Mesenteric fat pad (tissue), 1 donor: Measurements from ENCODE around the gene C10orf71. TPM values are rescaled to one million over a fixed set of nuclear protein-coding genes. Genes with fewer than 3 reads are reported as not detected.
A peak's percentile ranks its signal among the peaks of the same experiment; 100 is the strongest.

ENCODE experiments used
- DNase-seq: peaks from one replicate; pipeline ENCODE4 v3.0.0-alpha.2; 2020; ENCODE audit warnings: low spot score
- total RNA-seq: library from RNA; stranded (reverse); fragmentation: NEBNext Ultra II Directional; extraction: Animal tissue kit (Norgen Biotek cat#: 25700); gene quantifications from one replicate; pipeline ENCODE4 v1.2.1, GENCODE V29; 2021
- donor health status: DM: yes; HTN: yes; CAD: no.

C10orf71 gene
- total RNA-seq, 1 donor from 2014 or later: not detected

DNA sequence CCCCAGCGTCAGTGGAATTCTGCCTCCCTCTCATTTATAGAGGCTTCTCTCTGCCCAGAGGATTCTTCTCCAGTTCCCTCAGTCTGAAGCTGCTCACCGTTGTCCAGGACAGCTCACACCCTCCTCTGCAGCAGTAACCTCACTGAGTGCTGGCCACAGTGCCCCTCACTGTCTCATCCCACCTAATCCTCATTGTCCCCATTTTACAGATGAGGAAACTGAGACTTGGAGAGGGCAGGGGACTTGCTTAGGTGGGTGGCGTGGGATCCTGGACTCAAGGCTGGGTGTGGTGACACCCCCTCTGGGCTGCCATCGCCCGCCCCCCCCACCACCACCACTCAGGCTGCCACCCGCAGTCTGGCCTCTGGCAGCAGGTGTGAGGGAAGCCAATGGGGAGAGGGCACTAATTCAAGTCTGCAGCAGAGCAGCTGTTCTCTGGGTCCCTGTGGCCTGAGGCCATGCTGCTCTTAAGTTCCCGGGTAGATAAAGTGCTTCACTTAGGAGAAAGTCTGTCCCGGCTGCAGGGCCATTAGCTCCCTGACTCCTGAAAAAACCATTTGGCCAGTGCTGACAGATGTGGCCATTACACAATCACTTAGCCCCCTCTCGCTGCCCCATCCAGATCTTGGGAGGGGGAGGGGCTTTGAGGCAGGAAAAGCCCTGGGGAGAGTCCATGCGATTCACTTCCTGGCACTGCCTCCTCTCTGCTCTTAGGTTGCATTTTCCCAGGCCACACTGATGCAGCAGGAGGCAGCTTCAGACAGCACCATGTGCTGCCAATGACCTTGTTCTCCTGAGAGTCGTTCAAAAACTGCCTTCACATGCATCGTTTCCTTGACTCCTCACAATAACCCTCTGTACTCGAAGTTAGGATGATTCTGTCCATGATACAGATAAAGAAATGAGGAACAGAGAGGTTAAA is 60.6 kb downstream of the C10orf71 start:
- peak; percentile 73 for DNase-seq

DNA sequence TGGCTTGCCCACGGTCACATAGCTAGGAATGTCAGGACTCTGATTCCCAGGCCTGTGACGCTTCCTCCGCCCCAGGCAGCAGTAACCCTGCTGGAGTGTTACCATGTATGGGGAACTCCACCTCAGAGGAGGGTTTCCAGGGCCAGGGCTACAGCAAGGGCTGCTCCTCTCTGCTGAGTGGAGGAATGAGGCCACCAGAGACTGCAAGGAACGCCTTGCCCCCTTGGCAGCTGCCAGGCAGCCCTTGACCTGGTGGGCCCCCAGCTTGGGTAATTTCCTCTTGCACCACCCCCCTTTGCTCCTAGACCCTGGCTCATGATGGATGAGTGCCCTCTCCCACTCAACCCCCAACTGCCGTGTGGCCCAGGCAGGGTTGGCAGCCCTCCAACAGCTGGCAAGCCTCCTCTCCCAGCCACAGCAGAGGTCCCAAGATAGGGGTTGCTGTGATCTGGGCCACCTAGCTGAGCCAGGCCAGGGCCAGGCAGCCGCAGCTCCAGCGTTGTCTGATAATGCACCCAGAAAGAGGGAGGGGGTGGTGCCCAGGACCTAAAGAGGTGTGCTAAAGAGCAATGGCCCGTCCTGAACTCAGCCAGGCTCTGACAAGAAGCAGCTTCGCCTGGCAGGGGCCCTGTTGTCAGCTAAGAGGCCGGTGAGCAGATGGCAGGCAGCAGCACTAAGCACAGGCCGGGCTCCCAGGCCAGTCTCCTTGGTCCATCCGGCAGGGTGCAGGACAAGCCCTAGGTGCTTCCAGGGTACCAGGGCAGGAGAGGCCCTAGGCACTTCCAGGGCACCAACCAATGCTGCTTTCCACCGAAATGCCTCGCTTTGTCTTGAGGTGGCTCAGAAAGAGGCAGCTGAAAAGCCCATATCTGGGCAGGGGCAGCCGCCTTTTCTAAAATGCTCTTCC is 61.6 kb downstream of the C10orf71 start:
- peak; percentile 89 for DNase-seq

DNA sequence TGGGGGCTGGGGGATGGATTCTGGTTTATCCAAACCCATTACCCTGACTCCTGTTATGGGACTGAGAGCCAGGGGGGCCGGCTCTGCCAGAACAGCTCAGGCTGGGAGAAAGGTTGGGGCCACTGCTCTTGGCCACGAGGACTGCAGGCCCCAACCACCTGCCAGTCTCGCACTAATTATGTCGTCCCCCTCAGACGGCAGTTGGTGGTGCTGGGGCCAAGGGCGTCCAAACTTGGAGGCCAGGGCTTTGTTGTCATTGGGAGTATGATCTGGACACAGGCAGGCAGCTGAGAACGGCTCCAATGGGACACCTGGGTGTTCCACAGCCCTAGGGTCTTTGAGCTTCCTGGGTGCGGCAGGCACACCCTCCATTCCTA is 62.2 kb downstream of the C10orf71 start:
- peak; percentile 73 for DNase-seq

DNA sequence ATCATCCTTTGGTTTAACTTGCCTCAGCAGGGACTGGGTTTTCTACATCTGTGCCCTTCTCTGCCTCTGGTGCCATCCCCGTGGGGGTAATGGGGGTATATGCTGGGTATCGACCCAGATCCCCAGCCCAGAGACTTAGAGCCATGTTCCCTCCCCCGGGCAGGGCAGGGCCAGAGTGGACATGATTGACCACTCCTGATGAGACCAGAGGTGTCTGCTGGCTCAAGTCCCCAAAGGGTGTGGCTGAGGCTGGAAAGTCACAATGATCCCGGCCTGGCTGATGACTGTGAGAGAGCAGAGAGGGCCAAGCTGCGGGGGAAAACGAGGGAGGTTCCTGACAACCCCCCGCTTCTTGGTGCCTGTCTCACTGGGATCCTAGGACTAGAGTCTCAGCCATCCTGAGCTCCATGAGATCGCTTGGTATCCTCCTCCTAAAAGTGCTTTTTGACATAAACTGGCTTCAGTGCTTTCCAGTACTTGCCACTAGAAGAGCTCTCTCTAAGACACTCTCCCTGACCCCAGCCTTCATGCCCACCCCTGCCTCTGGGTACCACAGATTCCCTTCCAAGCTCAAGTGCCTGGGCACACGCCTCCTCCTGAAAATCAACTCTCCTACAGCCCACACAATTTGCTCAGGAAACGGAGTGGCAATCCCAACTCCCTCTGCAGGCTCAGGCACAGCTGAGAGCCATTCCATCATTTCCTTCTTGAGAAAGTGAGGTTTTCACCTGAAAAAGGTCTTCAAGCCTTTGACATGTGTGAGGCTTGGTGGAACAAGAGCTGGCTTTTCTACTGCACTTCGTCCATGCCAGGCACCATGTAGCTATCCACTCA is 63.0 kb downstream of the C10orf71 start:
- peak; percentile 72 for DNase-seq

DNA sequence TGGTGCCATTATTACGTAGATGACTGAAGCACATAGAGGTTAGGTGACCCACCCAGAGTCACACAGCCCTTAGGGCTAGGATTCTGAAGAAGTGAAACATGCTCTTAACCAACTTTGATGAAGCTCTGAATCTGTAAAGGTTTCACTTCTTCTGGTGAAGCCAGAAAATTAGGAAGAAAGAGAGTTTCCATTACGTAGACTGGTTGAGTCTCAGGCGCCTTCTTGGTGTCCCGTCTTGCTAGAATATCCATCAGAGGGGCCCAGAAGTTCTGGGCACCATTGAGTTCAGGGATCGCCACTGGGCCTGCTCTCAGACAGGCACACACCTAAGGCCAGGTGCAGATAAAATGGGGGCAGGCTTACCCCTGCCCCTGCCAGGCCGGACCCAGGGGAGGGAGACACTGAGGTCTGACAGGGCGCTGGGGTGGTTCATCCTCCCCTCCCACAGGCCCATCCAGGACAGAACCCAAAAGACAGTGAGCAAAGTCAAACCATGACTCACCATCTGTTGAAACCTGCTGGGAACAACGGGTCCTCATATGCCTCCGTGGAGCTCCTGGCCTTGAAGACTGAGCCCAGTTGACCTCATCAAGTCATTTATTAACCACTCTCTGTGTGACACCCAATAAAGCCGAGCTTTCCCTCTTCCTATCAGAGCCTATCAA is 63.8 kb downstream of the C10orf71 start:
- DNase-seq: peak; percentile 30

DNA sequence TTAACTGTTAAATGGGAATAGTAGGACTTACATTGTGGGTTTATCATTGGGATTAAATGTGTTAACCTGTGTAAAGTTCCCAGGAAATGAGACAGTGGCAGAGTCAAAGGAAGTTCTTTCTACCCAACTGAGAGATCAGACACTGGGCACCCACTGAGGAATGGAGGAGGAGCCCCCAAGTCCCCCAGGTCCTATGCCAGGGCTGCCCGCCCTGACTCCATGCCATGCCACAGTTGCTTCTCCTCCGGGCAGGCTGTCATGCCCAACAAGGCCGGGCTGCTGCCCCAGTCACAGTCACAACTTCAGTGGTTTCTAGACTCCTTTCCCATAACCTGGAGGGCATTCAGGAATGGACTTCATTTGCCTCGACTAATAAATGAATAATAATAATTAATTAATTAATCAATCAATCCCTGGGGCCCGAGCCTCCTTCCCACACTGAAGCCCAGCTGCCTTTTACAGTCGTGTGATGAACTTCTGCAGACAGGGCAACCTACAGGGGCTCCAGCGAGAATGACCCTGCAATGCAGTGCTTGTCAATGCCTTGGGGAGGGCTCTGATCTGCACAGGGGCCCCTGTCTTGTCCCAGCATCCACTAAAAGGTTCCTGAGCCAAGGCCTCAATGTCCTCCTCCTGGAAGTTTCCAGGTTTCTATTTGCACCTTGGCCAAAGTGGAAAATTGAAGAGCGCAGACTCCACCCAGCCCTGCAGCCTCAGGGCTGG is 64.5 kb downstream of the C10orf71 start:
- peak; percentile 68 for DNase-seq

DNA sequence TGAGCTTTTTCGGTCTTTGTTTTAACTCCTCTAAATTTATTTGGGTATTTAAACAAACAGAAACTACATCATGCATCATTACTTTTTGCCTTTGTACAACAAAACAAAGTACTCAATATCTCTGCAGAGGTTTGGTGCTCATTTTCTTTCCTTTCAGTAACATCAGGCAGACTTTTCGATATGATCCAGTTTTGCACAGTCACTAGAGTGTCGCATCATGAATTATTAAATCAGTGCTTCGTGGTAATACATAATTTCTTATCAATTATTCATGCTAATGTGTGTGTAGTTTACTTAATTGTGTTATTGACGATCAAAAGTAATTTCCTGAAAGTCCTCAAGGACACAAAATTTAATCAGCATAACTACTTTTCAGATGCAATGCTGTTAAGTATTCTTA is 65.1 kb downstream of the C10orf71 start:
- DNase-seq: no peak

DNA sequence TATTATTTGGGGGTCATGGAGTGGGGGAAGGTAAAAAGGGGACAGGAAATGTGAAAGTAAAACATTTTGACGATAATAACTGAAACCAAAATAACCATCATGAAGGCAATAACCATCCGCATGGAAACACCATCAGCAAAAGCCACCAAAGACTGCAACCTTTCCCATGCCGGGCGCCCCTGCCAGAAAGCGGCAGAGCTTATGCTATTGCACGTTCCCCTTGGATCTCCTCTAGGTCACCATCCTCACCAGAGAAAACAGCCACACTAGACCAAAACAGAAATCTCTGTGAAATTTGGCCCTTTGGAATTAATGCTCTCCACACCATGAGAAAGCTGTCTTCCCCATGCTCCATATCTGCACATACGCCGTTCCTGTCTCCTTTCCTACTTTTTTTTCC is 65.8 kb downstream of the C10orf71 start:
- DNase-seq: peak; percentile 57

DNA sequence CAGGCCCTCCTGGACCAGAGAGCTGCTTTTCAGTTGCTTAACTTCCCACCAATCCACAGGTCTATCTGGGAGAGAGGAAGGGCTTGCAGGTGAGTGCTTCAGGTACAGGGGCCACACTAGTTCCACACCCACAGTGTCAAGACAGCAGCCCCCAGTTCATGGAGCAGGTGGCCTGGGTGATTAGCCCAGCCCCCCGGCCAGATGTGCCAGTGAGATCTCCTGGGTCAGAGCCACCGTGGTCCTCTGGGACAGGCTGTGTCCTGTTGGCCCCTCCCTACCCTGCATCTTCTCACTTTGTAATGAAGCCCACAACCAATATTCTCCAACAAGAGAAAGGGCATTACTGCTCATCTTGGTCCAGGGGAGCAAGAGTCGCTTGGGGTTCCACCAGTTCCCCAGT is 66.3 kb downstream of the C10orf71 start:
- peak; percentile 51 for DNase-seq

DNA sequence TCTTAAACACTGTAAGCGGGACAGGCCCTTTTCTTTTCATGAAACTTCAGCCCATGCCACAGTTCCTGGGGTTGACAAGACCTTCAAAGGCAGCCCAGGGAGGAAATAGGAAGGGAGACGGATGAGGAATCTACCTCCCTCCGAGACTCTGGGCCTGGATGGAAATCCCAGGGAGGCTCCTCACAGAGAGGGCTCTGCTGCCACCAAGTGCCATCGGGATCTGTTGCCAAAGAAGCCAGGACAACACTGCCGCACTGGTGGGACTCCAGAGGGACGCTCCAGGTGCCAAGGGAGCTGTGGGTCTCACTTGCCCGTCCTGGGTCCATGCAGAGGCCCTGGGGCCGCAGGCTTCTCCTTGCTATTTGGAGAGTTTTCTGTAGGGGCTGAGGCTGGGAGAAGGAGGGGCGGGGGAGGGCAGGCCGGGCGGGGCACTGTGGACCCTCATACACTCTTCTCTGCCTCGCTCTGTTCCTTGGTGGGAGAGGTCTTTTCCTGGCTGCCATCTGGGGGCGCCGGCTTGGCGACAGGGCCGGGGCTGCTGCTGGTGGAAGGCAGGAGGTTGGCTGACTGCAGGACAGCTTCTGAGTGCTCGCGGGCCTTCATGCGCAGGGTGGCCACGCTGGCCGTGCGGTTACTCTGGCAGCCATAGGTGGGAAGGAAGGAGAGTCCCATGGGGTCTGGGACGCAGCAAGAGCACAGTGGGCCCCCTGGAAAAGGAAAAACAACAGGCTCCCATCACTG is 66.9 kb downstream of the C10orf71 start:
- DNase-seq: peak; percentile 87

DNA sequence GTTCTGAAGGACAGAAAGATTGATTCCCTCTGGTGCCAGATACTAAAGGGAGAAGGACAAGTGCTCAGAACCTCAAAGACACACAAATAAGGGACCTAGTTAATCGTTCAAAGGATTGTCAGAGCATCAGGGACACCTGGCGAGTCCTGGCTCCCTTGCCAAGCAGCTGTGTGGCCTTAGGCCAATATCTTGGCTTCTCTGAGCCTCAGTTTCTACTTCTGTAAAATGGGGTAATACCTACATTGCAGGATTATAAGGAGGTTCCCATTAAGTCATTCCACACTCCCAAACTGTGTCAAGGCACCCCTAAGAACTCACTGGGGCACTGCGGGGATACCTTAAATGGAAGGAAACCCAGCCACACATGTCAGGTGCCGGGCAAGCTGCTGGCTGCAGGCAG is 67.5 kb downstream of the C10orf71 start:
- DNase-seq: no peak

DNA sequence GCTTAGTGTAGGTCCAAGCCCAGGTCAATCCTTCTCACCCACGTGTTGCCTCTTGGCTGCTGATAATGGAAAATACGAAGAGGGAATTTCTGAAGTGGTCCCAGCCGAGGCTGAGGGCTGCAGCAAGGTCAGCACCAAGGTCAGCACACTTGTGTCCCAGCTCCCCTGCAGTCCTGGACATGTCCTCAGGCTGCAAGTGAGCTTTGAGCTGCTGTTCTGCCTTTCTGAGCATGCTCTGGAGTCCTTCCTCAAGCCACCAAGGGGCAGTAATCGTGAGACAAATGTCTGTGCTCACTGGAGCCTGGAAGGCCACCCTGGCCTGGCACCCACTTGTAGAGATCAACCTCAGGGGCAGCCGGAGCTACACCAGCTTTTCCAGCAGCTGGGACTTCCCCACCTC is 68.6 kb downstream of the C10orf71 start:
- peak; percentile 64 for DNase-seq

DNA sequence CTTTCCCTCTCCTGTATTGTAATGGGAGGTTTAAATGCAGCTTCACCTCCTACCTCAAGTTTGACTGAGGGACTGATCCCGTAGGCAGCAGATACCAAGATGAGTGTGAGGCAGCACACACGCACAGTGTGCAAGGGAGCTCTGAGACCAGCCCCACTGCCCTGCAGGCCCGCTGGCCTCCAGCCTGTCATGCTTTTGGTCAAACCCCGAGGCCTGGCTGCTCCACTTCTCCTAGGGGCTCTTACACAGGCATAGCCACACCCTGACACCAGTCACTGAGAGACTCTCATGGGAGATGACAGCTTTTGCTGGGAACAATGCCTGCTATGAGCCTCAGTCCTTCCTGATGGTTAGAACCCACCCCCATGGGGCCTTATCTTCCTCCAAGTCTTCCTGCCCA is 69.3 kb downstream of the C10orf71 start:
- DNase-seq: no peak

DNA sequence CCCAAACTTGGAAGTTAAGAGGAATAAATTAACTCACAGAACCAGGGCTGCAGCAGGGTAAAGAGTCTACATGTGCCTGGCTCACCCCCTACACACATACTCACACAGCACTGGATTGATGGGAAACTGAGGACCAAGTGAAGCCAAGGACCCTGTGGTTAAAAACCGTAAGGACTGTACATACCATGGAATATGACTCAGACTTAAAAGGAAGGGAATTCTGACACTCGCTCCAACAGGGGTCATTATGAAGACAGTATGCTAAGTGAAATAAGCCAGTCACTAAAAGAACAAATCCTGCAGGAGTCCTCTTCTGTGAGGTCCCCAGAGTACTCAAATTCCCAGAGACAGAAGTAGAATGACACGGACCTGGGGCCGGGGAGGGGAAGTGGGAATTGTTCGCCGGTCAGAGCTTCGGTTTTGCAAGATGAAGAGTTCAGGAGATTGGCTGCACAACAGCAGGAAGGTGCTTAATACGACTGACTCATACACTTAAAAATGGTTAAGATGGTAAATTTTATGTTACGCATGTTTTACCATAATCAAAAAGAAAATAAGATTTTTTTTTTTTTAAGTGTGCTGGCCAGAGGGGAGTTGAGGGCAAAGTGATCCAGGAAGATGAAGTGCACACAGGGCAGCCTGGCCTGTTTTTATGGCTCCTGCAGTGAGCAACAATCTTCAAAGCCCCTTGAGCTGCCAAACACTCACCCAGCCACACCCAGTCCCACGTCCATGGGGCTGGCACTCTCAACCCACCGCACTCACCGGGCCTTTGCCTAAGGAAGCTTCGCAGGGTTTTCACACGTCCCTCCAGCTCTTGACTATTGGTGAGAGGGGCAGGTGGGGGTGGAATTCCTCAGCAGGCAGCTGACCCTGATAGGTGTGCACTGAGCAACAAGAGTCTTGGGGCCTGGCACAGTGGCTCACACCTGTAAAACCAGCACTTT is 70.5 kb downstream of the C10orf71 start:
- no peak for DNase-seq

DNA sequence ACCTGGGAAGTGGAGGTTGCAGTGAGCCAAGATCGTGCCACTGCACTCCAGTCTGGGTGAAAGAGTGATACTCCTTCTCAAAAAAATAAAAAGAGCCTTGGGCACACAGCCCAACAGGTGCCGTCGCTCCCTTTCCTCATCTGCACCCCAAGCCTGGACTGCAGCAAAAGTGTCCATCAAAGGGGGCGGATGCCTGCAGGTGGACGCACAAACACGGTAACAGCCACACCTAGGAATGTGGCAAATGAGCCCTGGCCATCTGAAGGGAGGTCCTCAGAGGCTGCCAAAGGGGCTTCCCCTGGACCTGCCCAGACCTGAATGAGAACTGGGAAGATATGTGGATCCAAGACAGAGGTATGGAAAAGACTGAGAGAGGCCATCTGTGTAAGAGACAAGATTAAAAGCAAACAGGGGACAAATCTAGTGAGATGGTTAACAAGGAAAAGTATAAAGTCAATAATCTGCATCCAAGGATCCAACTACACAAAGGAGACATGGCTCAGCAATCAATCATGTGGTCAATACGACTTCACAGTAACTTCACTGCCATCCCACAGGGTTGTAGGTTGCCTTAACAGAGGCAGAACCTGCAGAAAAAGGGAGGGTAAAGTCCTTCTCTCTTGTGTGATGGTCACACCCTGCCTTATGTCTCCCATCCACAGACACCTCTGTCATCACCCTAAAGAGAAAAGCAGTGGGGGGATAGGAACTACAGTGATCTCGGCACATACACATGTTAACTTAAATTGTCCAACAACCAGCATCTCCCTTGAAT is 71.5 kb downstream of the C10orf71 start:
- DNase-seq: no peak

DNA sequence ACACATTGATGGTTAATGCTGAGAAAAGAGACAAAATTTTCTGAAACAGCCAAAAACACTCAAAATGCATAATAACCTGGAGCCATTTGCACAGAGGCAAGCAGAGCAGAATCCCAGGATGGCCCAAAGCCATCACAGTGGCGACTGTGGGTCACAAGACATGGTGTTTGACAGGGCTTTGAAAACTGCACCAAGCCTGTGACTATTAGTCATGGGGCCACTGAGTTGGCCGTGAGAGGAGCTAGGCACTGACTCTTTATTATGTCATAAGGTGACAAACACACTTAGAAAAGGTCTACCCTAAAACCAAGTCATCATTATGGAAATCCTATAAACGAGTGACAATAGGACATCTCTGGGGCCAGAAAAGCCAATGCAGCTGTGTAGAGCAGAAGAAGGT is 73.0 kb downstream of the C10orf71 start:
- peak; percentile 75 for DNase-seq

DNA sequence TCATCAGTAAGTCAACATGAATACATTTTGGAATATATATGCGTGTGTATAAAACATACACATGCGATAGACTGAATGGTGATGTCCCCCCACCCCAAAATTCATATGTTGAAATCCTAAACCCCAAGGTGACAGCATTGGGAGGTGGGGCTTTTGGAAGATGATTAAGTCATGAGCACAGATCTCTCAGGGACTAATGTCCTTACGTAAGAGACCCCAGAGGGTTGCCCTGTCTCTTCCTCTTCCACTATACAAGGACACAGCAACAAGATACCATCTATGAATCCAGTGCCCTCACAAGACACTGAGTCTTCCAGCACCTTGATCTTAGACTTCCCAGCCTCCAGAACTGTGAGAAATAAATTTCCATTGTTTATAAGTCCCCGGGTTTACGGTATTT is 74.4 kb downstream of the C10orf71 start:
- no peak for DNase-seq
